ENCODE results near the gene DMXL2. TPM values are rescaled to one million over a fixed set of nuclear protein-coding genes. Genes with fewer than 3 reads are reported as not detected.

Gene DMXL2
- total and polyA plus RNA-seq, 2 experiments from 2014 or later: 6.1 to 61.1 TPM

GRCh38 chr15:51398626-51399025 is 223.9 kb downstream of the DMXL2 start:
- DNase-seq (ENCODE audit: low spot score): no peak
- TF ChIP-seq ZNF331 (CRISPR knock-in tag; IDR thresholded peaks at IDR 0.05; ENCODE audit: low read depth) (no peak), EZH2 (IDR thresholded peaks at IDR 0.05; ENCODE audit: low read depth, unreplicated experiment) (no peak), REST (IDR thresholded peaks at IDR 0.05; ENCODE audit: unreplicated experiment) (no peak), POLR2AphosphoS5 (IDR thresholded peaks at IDR 0.05; ENCODE audit: low read depth) (no peak), CTCF (conservative IDR thresholded peaks at IDR 0.05; ENCODE audit: low read depth in 2 of 2) (no peak)

More at GRCh38 chr15:51398626-51399025, 223.9 kb downstream of the DMXL2 start:
- Mint-ChIP-seq H3K27ac (no peak overlapping the region), H3K36me3 (ENCODE audit: low read depth) (no peaks in the 10 kb centered on the region; the same call in 2 of the 3 replicates), H3K4me3 (no peak overlapping the region), H3K27me3 (ENCODE audit: insufficient read depth, low read depth, poor library complexity) (peaks cover 12% of the 10 kb centered on the region), H3K4me1 (peaks cover 10% of the 10 kb centered on the region), H3K9me3 (no peaks in the 10 kb centered on the region)
- Histone ChIP-seq H4K20me1 (replicated peaks; ENCODE audit: insufficient read depth) (no peaks in the 10 kb centered on the region), H3K4me2 (no peak overlapping the region), H3K79me2 (replicated peaks; ENCODE audit: insufficient read depth) (no peaks in the 10 kb centered on the region), H3K36me3 (ENCODE audit: insufficient read depth) (no peaks in the 10 kb centered on the region), H3K27me3 (ENCODE audit: insufficient read depth) (no peaks in the 10 kb centered on the region), H2AFZ (no peak overlapping the region), H3K9me2 (ENCODE audit: insufficient read depth) (0 out of 2 replicates have a peak, but pooled peaks cover 3% of the 10 kb centered on the region), H3K27ac (ENCODE audit: low read depth) (no peak overlapping the region), H3K4me1 (ENCODE audit: insufficient read depth) (peaks cover 8% of the 10 kb centered on the region), H3F3A (replicated peaks; ENCODE audit: low read depth) (no peaks in the 10 kb centered on the region), H3K4me3 (no peak overlapping the region)
- no peak for ATAC-seq

Other genes with a start within 250 kb of the DMXL2 start
- gene SCG3, start 58.7 kb upstream of the DMXL2 start, total RNA-seq (2014; rRNA removed; shearing (Covaris generic)): 44.2 and 46.2 TPM in 2 replicates
- gene SCG3, start 58.7 kb upstream of the DMXL2 start, polyA plus RNA-seq (2016; fragmentation: Nextera tagmentation; extraction: Ambion mirVana): 83.9 and 99.5 TPM in 2 replicates
- gene LYSMD2, start 114.9 kb upstream of the DMXL2 start, total RNA-seq (2014; rRNA removed; shearing (Covaris generic)): 5.4 and 7.2 TPM in 2 replicates
- gene LYSMD2, start 114.9 kb upstream of the DMXL2 start, polyA plus RNA-seq (2016; fragmentation: Nextera tagmentation; extraction: Ambion mirVana): 5.1 and 5.9 TPM in 2 replicates
- 5.9 and 7.4 TPM in 2 replicates for gene TMOD2, start 128.8 kb upstream of the DMXL2 start, total RNA-seq (2014; rRNA removed; shearing (Covaris generic))
- gene TMOD2, start 128.8 kb upstream of the DMXL2 start, polyA plus RNA-seq (2016; fragmentation: Nextera tagmentation; extraction: Ambion mirVana): 2.8 and 3.0 TPM in 2 replicates
- gene TMOD3, start 206.9 kb upstream of the DMXL2 start, total RNA-seq (2014; rRNA removed; shearing (Covaris generic)): 22.1 and 26.1 TPM in 2 replicates
- 23.4 and 29.9 TPM in 2 replicates for gene TMOD3, start 206.9 kb upstream of the DMXL2 start, polyA plus RNA-seq (2016; fragmentation: Nextera tagmentation; extraction: Ambion mirVana)